ENCODE results near the gene REV1. TPM values are rescaled to one million over a fixed set of nuclear protein-coding genes. Genes with fewer than 3 reads are reported as not detected.

The REV1 gene
- total RNA-seq, 1 experiment from 2014 or later, result 34.3 TPM

- 0 out of 2 replicates have a peak, but pooled peaks cover 3% of the 10 kb centered on the region for H4K20me1 ChIP-seq (ENCODE audit: insufficient read depth)
- CTCF ChIA-PET, result no interaction called here
- no peak for ATAC-seq
These were observed 17.9 kb downstream of the REV1 start for GRCh38 chr2:99471654-99472599.

More at GRCh38 chr2:99471654-99472599, 17.9 kb downstream of the REV1 start:
- DNase-seq (ENCODE audit: low read depth, low spot score), result no peak
- Histone ChIP-seq H3K27ac (ENCODE audit: low read depth, low read length) (no peak overlapping the region), H3K27me3 (ENCODE audit: insufficient read depth, low read length) (no peaks in the 10 kb centered on the region), H2AFZ (ENCODE audit: low read depth, low read length, poor library complexity, severe bottlenecking) (no peak overlapping the region), H3K4me2 (ENCODE audit: low read length) (no peak overlapping the region), H3K9me2 (ENCODE audit: insufficient read depth) (no peaks in the 10 kb centered on the region), H3K9ac (ENCODE audit: low read length) (no peak overlapping the region), H3K4me3 (replicated peaks in 1 of 2; ENCODE audit: low read depth in 1 of 2, low read length in 2 of 2) (no peak overlapping the region), H3K9me3 (ENCODE audit: control insufficient read depth in 1 of 2, insufficient read depth in 1 of 2, low read depth in 1 of 2, low read length in 2 of 2) (peaks cover 0 to 6% of the 10 kb centered on the region in 2 experiments; a peak in 1 of 4 replicates), H3K79me2 (ENCODE audit: insufficient read depth, low read length) (peaks cover 97% of the 10 kb centered on the region), H3K4me1 (ENCODE audit: control insufficient read depth in 1 of 2, insufficient read depth in 2 of 2, low read length in 2 of 2) (peaks cover 0 to 4% of the 10 kb centered on the region in 2 experiments; a peak in 1 of 4 replicates), H3K36me3 (ENCODE audit: control insufficient read depth in 1 of 2, insufficient read depth in 2 of 2, low read length in 2 of 2) (no peaks in the 10 kb centered on the region)
- TF ChIP-seq ELF1 (IDR thresholded peaks at IDR 0.05; ENCODE audit: borderline replicate concordance, low read depth) (no peak), SRF (IDR thresholded peaks at IDR 0.05; ENCODE audit: low read depth) (no peak), ZFX (IDR thresholded peaks at IDR 0.05) (no peak), EZH2phosphoT487 (IDR thresholded peaks at IDR 0.05; ENCODE audit: borderline replicate concordance) (no peak), POLR2AphosphoS5 (IDR thresholded peaks at IDR 0.05; ENCODE audit: low read depth, low read length) (no peak), RAD21 (IDR thresholded peaks at IDR 0.05; ENCODE audit: low read depth) (no peak), EZH2 (IDR thresholded peaks at IDR 0.05) (no peak), FOSL1 (IDR thresholded peaks at IDR 0.05; ENCODE audit: low read depth) (no peak), REST (IDR thresholded peaks at IDR 0.05; ENCODE audit: low read depth) (no peak), JUND (IDR thresholded peaks at IDR 0.05) (no peak), SP1 (IDR thresholded peaks at IDR 0.05; ENCODE audit: low read depth) (no peak), TCF7L2 (IDR thresholded peaks at IDR 0.05; ENCODE audit: borderline replicate concordance, extremely low read depth, insufficient read depth, insufficient read length) (no peak), SIN3A (IDR thresholded peaks at IDR 0.05; ENCODE audit: low read depth) (no peak), CBX3 (IDR thresholded peaks at IDR 0.05; ENCODE audit: low read depth) (no peak), POLR2A (IDR thresholded peaks at IDR 0.05; ENCODE audit: borderline replicate concordance, extremely low read depth, insufficient read depth, insufficient read length) (no peak), CEBPB (IDR thresholded peaks at IDR 0.05; ENCODE audit: low read depth) (no peak)
- TF ChIP-seq, protein P1, sequence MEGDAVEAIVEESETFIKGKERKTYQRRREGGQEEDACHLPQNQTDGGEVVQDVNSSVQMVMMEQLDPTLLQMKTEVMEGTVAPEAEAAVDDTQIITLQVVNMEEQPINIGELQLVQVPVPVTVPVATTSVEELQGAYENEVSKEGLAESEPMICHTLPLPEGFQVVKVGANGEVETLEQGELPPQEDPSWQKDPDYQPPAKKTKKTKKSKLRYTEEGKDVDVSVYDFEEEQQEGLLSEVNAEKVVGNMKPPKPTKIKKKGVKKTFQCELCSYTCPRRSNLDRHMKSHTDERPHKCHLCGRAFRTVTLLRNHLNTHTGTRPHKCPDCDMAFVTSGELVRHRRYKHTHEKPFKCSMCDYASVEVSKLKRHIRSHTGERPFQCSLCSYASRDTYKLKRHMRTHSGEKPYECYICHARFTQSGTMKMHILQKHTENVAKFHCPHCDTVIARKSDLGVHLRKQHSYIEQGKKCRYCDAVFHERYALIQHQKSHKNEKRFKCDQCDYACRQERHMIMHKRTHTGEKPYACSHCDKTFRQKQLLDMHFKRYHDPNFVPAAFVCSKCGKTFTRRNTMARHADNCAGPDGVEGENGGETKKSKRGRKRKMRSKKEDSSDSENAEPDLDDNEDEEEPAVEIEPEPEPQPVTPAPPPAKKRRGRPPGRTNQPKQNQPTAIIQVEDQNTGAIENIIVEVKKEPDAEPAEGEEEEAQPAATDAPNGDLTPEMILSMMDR (IDR thresholded peaks at IDR 0.05 in 2 of 3, conservative IDR thresholded peaks at IDR 0.05 in 1 of 3; ENCODE audit: borderline replicate concordance in 1 of 3, insufficient read depth in 1 of 3, low read depth in 2 of 3, low read length in 2 of 3), result no peak
- TF ChIP-seq, protein P2, sequence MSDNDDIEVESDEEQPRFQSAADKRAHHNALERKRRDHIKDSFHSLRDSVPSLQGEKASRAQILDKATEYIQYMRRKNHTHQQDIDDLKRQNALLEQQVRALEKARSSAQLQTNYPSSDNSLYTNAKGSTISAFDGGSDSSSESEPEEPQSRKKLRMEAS (IDR thresholded peaks at IDR 0.05), result no peak
- TF ChIP-seq, protein P3, sequence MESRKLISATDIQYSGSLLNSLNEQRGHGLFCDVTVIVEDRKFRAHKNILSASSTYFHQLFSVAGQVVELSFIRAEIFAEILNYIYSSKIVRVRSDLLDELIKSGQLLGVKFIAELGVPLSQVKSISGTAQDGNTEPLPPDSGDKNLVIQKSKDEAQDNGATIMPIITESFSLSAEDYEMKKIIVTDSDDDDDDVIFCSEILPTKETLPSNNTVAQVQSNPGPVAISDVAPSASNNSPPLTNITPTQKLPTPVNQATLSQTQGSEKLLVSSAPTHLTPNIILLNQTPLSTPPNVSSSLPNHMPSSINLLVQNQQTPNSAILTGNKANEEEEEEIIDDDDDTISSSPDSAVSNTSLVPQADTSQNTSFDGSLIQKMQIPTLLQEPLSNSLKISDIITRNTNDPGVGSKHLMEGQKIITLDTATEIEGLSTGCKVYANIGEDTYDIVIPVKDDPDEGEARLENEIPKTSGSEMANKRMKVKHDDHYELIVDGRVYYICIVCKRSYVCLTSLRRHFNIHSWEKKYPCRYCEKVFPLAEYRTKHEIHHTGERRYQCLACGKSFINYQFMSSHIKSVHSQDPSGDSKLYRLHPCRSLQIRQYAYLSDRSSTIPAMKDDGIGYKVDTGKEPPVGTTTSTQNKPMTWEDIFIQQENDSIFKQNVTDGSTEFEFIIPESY (IDR thresholded peaks at IDR 0.05; ENCODE audit: extremely low read depth, insufficient replicate concordance, low read length), result no peak
- no TSS peak for BruUV-seq (replicated peaks)
- POLR2A ChIA-PET, result no interaction called here
- RAD21 ChIA-PET (ENCODE audit: low non-redundant PET in 1 of 2, low total read pairs in 2 of 2, uncharacterized antibody in 2 of 2, unreplicated experiment in 2 of 2), result no interaction called here
- intact Hi-C loops (cut with micrococcal nuclease), result no loop called here
